GM12892 (cell line): Measurements from ENCODE around the gene QRFP.

Experiments
- POLR2A ChIP-seq: IDR thresholded peaks from 2 replicates; pipeline ENCODE4 v1.6.1; 2011; ENCODE audit warnings: low read depth, low read length, control low read depth
- TAF1 ChIP-seq: IDR thresholded peaks from 2 replicates; pipeline ENCODE4 v1.6.1; 2011; ENCODE audit warnings: low read depth, mild to moderate bottlenecking, control low read depth, low read length, borderline replicate concordance

DNA sequence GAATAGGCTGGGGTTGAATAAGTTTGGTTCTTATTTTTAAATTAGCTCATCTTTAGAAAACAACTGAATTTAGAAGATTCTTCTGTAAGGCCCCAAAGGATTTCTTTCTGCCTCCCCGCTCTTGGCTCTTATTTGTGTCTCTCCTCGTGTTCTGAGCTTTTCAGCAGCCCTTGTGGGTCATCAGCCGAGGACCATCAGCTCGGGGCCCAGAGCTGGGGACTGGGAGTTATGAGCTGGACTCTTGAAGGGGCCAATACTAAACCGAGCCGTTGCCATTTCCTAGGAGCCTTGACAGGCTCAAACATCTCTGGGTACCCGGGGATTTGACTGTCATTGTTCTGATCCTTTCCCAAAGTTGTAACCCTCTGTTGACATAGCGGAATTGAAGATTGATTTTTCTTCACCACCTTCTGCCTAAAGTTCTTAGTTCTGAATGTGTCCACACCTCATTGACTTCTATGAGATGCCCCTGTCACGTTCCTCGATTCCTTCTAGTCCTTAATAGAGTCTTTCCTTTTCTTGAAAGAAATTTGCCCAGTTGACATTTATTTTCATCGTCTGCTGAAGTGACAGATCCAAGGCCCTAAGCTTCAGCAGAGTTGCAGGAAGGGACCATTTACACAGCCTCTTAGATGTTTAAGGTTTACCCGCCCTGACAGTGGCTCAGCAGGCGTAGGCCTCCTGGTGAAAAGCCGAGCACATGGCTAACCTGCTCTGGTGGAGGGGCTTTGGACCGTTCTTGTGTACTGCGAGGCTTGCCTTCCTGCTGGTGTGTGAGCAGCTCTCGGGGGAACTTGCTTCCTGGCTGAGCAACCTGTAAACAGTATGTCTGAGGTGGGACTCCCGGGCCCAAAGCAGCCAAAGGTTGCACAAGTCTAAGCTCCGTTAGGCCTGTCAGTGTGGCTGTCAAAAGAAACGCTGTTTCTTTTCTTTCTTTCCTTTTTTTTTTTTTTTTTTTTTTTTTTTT, 37.6 kb downstream of the QRFP start:
- TF ChIP-seq TAF1 = no peak
- TF ChIP-seq POLR2A = no peak
